ENCODE data around the gene AMER2.

Gene AMER2

GRCh38 chr13:25147638-25148401 lies 24.3 kb downstream of the AMER2 start:
- Mint-ChIP-seq H3K36me3 (no peaks in the 10 kb centered on the region), H3K27me3 (peaks cover 38% of the 10 kb centered on the region), H3K4me1 (peaks cover 5% of the 10 kb centered on the region), H3K4me3 (no peak overlapping the region), H3K9me3 (no peaks in the 10 kb centered on the region), H3K27ac (no peak overlapping the region)
- peak; percentile 36 for ATAC-seq

DNA sequence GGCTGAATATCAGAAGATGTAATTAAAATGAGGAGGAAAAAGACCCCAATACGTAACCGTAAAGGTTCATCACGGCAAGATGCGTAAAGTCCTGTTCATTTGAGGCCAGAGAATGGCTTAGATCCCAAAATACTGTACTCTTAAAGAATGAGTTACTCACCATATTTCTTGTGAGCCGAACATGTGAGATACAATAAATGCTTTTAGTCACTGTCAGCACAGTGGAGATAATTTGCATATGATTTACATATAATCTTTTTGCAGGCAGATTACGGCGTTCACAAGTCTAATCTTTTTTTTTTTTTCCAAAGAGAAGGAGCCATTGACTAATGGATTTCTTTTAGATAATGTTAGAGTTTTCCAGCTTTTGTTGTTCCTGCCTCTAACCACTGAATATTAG lies 28.4 kb downstream of the AMER2 start:
- Mint-ChIP-seq H3K27me3 (peaks cover 20% of the 10 kb centered on the region), H3K9me3 (no peaks in the 10 kb centered on the region), H3K4me1 (peaks cover 5% of the 10 kb centered on the region), H3K27ac (no peak overlapping the region), H3K36me3 (no peaks in the 10 kb centered on the region), H3K4me3 (no peak overlapping the region)
- ATAC-seq = no peak

DNA sequence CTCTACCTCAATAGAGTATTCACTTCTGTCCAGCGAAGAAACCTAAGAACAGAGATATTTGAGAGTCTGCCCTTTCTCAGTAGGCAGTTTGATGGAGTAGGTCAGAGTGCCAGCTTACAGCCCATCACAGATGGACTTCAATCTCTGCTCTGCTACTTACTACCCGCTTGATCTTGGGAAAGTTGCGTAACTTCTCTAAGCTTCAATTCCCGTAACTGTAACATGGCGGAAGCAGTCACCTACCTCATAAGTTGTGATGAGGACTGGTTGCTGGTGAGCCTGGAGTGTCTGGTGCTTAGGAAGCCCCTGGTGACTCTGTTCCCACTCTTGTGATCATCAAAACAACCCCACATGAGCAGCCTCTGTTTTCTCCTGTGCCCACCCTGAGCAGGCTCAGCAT lies 31.0 kb downstream of the AMER2 start:
- no peaks in the 10 kb centered on the region for H3K4me1 Mint-ChIP-seq
- H3K9me3 Mint-ChIP-seq = no peaks in the 10 kb centered on the region
- no peak overlapping the region for H3K27ac Mint-ChIP-seq
- H3K4me3 Mint-ChIP-seq = no peak overlapping the region
- ATAC-seq = no peak
- no peaks in the 10 kb centered on the region for H3K36me3 Mint-ChIP-seq
- H3K27me3 Mint-ChIP-seq = peaks cover 38% of the 10 kb centered on the region

DNA sequence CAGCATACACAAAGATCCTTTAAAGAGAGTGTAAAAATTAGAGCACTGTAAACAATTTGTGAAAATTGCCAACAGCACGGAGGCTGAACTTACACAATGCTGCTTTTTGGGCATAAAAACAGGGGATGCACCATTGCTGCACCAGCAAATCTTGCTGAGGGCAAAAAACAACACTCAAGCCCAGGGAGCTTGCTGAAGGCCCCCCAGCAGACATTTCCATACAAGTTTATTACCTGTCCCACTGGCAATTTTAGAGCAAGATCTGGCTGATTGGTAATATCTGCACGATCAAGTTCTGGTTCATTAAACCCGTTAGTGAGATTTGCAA lies 34.3 kb downstream of the AMER2 start:
- H3K36me3 Mint-ChIP-seq = no peaks in the 10 kb centered on the region
- H3K4me1 Mint-ChIP-seq = no peaks in the 10 kb centered on the region
- ATAC-seq = no peak
- H3K4me3 Mint-ChIP-seq = no peak overlapping the region
- H3K27ac Mint-ChIP-seq = no peak overlapping the region
- peaks cover 8% of the 10 kb centered on the region for H3K9me3 Mint-ChIP-seq
- H3K27me3 Mint-ChIP-seq = peaks cover 28% of the 10 kb centered on the region

DNA sequence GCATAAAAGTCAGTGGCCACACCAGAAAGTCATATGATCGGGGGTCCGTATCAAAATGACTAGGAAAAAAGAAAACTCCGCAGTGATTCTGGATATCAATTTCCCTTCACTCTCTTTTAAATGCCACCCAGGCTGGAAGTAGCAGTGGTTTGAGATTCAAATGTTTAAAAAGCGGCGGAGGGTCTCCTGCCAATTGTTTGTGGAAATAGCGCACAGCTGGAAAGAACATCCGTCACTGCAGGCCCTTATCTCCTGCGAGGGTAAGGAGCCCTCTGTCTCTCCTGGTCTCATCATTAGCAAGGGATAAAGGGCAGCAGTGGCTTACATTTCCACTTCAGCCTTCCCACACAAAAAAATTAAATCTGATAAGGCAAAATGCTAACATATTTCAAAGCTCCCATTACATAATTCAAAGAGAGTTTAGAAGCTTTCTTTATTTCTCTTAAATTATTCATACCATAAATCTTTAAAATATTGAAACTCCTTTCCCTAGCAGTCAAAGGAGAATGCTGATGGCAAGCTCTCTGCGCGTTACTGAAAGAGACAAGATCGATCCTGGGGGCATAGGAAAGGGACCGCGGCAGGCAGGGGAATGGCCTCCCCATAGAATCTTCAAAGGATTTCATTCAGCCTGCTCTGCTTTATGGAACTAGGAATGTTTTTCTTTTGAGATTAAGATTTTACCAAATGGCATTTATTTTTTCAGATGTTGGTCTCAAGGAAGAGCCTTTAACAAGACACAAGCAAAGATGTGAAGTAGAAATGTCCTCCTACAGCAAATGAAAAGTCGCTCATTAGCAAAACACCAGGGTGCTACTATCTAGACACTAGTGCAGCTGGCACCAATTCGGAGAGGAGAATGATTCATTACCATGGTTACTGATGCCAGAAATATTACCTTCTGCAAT lies 35.0 kb downstream of the AMER2 start:
- Mint-ChIP-seq H3K9me3 (peaks cover 8% of the 10 kb centered on the region), H3K36me3 (no peaks in the 10 kb centered on the region), H3K27ac (no peak overlapping the region), H3K4me3 (no peak overlapping the region), H3K27me3 (peaks cover 28% of the 10 kb centered on the region), H3K4me1 (no peaks in the 10 kb centered on the region)
- no peak for ATAC-seq

DNA sequence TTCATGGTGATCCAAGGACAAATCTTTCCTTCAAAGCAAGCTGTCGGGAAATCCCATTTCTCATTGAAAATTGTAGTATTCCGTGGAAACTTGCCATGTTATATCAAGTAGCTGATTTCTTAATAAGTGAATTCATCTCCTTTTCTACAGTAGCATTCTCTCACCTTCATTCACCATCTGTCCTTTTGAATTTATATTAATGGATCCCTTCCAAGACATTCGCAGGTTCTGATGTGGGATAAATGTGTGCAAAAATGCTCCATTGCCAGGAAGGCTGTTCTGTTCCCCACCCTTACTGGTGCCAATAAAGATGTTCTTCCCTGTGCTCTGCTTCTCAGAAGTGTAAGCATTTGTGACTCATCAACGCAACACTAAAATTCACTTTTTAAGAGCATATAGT lies 36.2 kb downstream of the AMER2 start:
- Mint-ChIP-seq H3K4me3 (no peak overlapping the region), H3K36me3 (no peaks in the 10 kb centered on the region), H3K4me1 (no peaks in the 10 kb centered on the region), H3K9me3 (peaks cover 8% of the 10 kb centered on the region), H3K27ac (no peak overlapping the region), H3K27me3 (peaks cover 18% of the 10 kb centered on the region)
- no peak for ATAC-seq

DNA sequence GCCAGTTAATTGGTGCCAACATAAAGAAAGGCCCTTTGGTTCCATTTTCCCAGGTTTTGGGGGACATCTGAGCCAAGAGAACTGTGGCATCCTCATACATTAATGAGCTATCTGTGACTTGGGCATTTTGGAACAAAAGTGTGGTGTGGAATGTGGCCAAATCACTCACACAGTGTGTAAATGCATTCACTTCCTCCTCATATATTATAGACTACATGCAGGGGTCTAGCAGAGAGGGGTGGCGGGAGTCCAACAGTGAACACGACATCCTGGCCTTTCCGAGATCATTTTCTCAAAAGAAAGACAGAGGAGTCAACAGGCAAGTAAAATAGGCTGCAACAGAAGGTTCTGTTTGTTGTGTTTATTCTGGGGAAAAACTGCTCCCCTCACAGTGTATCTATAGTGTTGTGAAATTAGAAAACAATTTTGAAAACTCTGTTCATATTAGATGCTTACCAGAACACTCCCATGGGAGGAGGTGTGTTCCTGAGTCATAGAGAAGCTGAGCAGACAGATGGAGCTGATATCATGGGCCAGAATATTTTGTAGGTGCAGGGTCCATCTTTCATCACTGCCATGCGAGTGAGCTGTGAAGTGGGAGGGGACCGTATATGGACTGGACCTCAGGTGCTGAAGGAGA lies 39.2 kb downstream of the AMER2 start:
- no peak overlapping the region for H3K27ac Mint-ChIP-seq

GRCh38 chr13:25131881-25132420 lies 40.1 kb downstream of the AMER2 start:
- Mint-ChIP-seq H3K27ac (no peak overlapping the region), H3K27me3 (peaks cover 9% of the 10 kb centered on the region), H3K4me3 (no peak overlapping the region), H3K36me3 (no peaks in the 10 kb centered on the region), H3K9me3 (peaks cover 10% of the 10 kb centered on the region), H3K4me1 (no peaks in the 10 kb centered on the region)
- ATAC-seq = no peak

More for the DNA sequence above, 39.2 kb downstream of the AMER2 start:
- H3K36me3 Mint-ChIP-seq = no peaks in the 10 kb centered on the region
- ATAC-seq = no peak
- peaks cover 8% of the 10 kb centered on the region for H3K9me3 Mint-ChIP-seq
- no peaks in the 10 kb centered on the region for H3K4me1 Mint-ChIP-seq
- H3K4me3 Mint-ChIP-seq = no peak overlapping the region
- H3K27me3 Mint-ChIP-seq = peaks cover 18% of the 10 kb centered on the region

GRCh38 chr13:25130944-25131343 lies 41.1 kb downstream of the AMER2 start:
- Mint-ChIP-seq H3K27me3 (peaks cover 15% of the 10 kb centered on the region), H3K36me3 (no peaks in the 10 kb centered on the region), H3K4me3 (no peak overlapping the region), H3K27ac (no peak overlapping the region), H3K9me3 (peaks cover 15% of the 10 kb centered on the region), H3K4me1 (no peaks in the 10 kb centered on the region)
- no peak for ATAC-seq

GRCh38 chr13:25118378-25118905 lies 53.6 kb downstream of the AMER2 start:
- Mint-ChIP-seq H3K4me1 (no peaks in the 10 kb centered on the region), H3K27ac (no peak overlapping the region), H3K4me3 (no peak overlapping the region), H3K9me3 (peaks cover 10% of the 10 kb centered on the region), H3K27me3 (peaks cover 68% of the 10 kb centered on the region), H3K36me3 (no peaks in the 10 kb centered on the region)
- ATAC-seq = no peak

DNA sequence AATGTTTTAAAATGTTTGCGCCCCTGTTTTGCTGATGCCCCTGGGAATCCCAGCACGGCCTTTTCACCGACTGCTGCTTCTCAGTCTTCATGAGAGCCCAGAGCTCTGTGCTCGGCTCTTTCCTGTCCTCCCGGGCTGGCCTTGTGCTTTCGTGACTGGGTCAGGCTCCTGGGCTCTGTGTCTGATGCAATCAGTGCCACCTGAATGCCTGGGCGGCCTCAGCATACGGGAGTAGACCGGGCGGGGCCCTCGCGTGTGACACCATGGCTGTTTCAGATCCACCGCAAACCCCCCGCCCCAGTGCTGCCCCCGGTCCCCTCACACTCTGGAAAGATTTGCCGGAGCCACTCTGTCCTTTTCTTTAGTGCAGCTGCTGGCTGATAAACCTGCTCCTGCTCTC lies 54.8 kb downstream of the AMER2 start:
- ATAC-seq = no peak
- peaks cover 7% of the 10 kb centered on the region for H3K9me3 Mint-ChIP-seq
- no peaks in the 10 kb centered on the region for H3K4me1 Mint-ChIP-seq
- no peak overlapping the region for H3K4me3 Mint-ChIP-seq
- H3K36me3 Mint-ChIP-seq = no peaks in the 10 kb centered on the region
- no peak overlapping the region for H3K27ac Mint-ChIP-seq
- H3K27me3 Mint-ChIP-seq = peaks cover 68% of the 10 kb centered on the region

DNA sequence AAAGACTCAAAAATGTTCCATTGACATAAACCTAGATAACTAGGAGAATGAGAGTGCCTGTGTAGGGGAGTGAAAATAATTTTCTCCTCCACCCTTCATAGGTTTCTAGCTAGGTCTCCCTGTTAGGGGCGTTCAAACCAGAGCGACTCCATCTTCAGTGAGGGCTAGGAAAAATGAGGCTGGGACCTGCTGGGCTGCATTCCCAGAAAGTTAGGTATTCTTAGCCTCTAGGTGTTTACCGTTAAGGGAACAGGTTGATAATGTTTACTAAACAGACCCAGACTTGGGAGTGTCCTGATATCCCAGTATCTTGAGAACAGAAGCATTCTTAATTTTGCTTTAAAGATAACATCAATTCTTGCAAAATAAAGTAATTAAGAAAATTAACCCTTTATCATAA lies 56.0 kb downstream of the AMER2 start:
- ATAC-seq = no peak
- H3K9me3 Mint-ChIP-seq = no peaks in the 10 kb centered on the region
- H3K4me1 Mint-ChIP-seq = no peaks in the 10 kb centered on the region
- no peak overlapping the region for H3K4me3 Mint-ChIP-seq
- peaks cover 57% of the 10 kb centered on the region for H3K27me3 Mint-ChIP-seq
- H3K27ac Mint-ChIP-seq = no peak overlapping the region
- H3K36me3 Mint-ChIP-seq = no peaks in the 10 kb centered on the region

DNA sequence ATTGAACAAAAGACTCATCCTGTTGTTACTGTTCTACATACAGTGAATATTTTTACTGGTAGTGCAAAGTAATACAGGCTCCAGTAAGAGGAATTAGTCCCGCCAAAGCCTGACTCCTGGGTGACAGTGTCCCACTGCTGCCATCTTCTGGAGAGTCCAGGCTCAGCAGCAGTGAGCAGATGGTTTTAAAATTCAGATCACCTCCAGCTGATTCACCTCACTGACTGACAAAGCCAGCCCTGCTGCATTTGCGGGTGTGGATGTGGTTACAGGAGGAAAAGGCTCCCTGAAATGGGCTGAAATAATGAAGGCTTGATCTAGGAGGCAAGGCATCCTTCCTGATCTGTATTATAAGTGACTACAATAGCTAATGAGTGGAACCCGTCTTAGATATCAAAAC lies 57.9 kb downstream of the AMER2 start:
- no peaks in the 10 kb centered on the region for H3K4me1 Mint-ChIP-seq
- no peaks in the 10 kb centered on the region for H3K36me3 Mint-ChIP-seq
- H3K27ac Mint-ChIP-seq = no peak overlapping the region
- no peaks in the 10 kb centered on the region for H3K9me3 Mint-ChIP-seq
- no peak overlapping the region for H3K4me3 Mint-ChIP-seq
- ATAC-seq = peak; percentile 79
- peaks cover 38% of the 10 kb centered on the region for H3K27me3 Mint-ChIP-seq

DNA sequence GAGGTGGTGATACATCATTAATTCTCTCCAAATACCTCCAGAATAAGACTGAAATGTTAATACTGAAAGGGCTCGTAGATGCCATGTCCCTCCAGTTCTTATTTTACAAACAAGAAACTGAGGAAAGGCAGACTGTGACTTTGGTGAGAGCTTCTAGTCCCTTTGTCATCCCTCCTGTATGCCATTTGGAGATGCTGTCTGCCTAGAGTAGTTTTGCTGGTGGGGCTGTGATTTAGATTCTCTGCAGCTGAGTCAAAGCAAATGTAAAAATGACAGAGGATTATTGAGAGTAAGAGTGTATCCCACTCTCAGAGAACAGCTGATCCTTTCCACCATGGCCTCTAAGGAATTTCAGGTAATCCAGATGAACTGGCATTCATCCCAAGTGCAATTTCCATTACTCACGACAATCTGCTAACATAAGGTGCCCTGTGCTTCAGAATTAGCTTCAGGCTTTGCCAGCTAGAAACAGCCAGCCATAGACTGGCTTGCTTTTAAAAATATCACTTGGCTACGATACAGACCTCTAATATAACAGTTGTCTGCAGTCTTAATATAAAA lies 59.3 kb downstream of the AMER2 start:
- Mint-ChIP-seq H3K9me3 (no peaks in the 10 kb centered on the region), H3K27me3 (peaks cover 29% of the 10 kb centered on the region), H3K36me3 (no peaks in the 10 kb centered on the region), H3K4me1 (no peaks in the 10 kb centered on the region), H3K27ac (no peak overlapping the region), H3K4me3 (no peak overlapping the region)
- no peak for ATAC-seq

Data from stimulated activated memory B cell treated with anti-CD40 and anti-IgM and Interleukin-4, amounts not matched to agents 10 μg/mL and 1 μg/mL and 100 μg/mL, for 72 hours (primary cell).